SU-DHL-6 (cell line): Measurements from ENCODE around the gene MYH8.

ENCODE experiments used
- EZH2phosphoT487 ChIP-seq: fragments of 200-600 bp; sonication (generic), shearing (Covaris generic); conservative IDR thresholded peaks from 2 replicates; pipeline ENCODE4 v1.6.1; 2018; ENCODE audit warnings: mild to moderate bottlenecking, antibody characterized with exemption, low read length, moderate library complexity, mixed read lengths
- TF ChIP-seq, protein P1 (sequence below): fragments of 200-600 bp; sonication (generic); IDR thresholded peaks from one replicate; pipeline ENCODE4 v1.5.1; 2017; ENCODE audit warnings: antibody characterized with exemption, mild to moderate bottlenecking, low read length, moderate library complexity; ENCODE audit not compliant: insufficient read depth, poor library complexity, severe bottlenecking

DNA sequence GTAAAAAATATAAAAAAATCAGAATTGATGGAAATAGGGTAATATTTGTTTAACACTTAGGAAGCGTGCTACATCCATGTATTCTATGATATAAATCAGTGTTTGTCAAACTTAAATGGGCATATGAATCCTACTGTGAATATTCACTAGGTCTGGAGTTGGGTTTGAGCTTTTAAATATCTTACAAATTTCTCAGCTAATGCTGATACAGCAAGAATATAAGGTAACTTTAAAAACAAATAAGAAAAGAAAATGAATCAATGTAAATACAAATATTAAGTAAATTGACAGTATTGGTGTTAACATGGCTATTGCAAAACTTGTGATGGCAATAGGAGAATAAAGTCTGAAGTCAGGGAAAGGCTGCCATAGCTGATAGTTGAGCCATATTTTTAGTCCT is 52.5 kb downstream of the MYH8 start:
- TF ChIP-seq, protein P1, sequence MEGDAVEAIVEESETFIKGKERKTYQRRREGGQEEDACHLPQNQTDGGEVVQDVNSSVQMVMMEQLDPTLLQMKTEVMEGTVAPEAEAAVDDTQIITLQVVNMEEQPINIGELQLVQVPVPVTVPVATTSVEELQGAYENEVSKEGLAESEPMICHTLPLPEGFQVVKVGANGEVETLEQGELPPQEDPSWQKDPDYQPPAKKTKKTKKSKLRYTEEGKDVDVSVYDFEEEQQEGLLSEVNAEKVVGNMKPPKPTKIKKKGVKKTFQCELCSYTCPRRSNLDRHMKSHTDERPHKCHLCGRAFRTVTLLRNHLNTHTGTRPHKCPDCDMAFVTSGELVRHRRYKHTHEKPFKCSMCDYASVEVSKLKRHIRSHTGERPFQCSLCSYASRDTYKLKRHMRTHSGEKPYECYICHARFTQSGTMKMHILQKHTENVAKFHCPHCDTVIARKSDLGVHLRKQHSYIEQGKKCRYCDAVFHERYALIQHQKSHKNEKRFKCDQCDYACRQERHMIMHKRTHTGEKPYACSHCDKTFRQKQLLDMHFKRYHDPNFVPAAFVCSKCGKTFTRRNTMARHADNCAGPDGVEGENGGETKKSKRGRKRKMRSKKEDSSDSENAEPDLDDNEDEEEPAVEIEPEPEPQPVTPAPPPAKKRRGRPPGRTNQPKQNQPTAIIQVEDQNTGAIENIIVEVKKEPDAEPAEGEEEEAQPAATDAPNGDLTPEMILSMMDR = no peak
- TF ChIP-seq EZH2phosphoT487 = no peak
